SK-N-SH (cell line): ENCODE measurements around the gene SPECC1L. TPM values are rescaled to one million over a fixed set of nuclear protein-coding genes. Genes with fewer than 3 reads are reported as not detected.

Experiments used
- CTCF ChIA-PET: fragments of 300-600, 350-600 bp; formaldehyde crosslinking; extraction: SDS; loops from one replicate; lab custom pipeline; 2021; lab: Yijun Ruan, JAX
- POLR2A ChIA-PET: fragments of 350-600 bp; sonication (Branson Sonifier 250); formaldehyde crosslinking; extraction: SDS; loops from one replicate; lab custom pipeline; 2020; ENCODE audit warnings: antibody characterized with exemption, inconsistent platforms; lab: Yijun Ruan, JAX
- DNase-seq: peaks from one replicate; pipeline ENCODE4 v3.0.0; 2012
- H2AFZ ChIP-seq: fragments of 200-600 bp; sonication (generic); 2 replicates; pipeline ENCODE4 v1.8.1; 2016; ENCODE audit warnings: antibody characterized with exemption, mild to moderate bottlenecking, low read depth
- H3F3A ChIP-seq: fragments of 200-600 bp; sonication (generic); replicated peaks from 2 replicates; pipeline ENCODE3; 2016; ENCODE audit warnings: antibody characterized with exemption, mild to moderate bottlenecking; ENCODE audit not compliant: insufficient read depth
- H3K27ac ChIP-seq, 2 experiments: fragments of 200-500 bp in 1 of 2; fragments of 200-600 bp in 1 of 2; sonication (Bioruptor generic) in 1 of 2; sonication (generic), shearing (Covaris generic) in 1 of 2; 2 replicates each; pipeline versions ENCODE4 v1.5.1 to v1.6.1; 2014 to 2016; ENCODE audit warnings: low read depth in 2 of 2, inconsistent platforms in 1 of 2, low read length in 1 of 2, mild to moderate bottlenecking in 1 of 2, mixed read lengths in 1 of 2
- H3K27me3 ChIP-seq: fragments of 200-600 bp; sonication (generic), shearing (Covaris generic); 2 replicates; pipeline ENCODE4 v1.6.1; 2016; ENCODE audit warnings: mixed run types; ENCODE audit not compliant: insufficient read depth
- H3K36me3 ChIP-seq, 2 experiments: fragments of 200-500 bp in 1 of 2; fragments of 200-600 bp in 1 of 2; sonication (Bioruptor generic) in 1 of 2; sonication (generic) in 1 of 2; replicated peaks in 1 of 2; 2 replicates each; pipeline versions ENCODE3 to v1.5.1; 2014 to 2016; ENCODE audit warnings: low read length in 1 of 2, mild to moderate bottlenecking in 1 of 2; ENCODE audit not compliant: insufficient read depth in 2 of 2, control insufficient read depth in 1 of 2
- H3K4me1 ChIP-seq, 2 experiments: fragments of 200-500 bp in 1 of 2; fragments of 200-600 bp in 1 of 2; sonication (Bioruptor generic) in 1 of 2; sonication (generic), shearing (Covaris generic) in 1 of 2; 2 replicates each; pipeline versions ENCODE4 v1.5.1 to v1.6.1; 2014 to 2016; ENCODE audit warnings: low read depth in 1 of 2, low read length in 1 of 2, mixed run types in 1 of 2; ENCODE audit not compliant: insufficient read depth in 2 of 2, control insufficient read depth in 1 of 2
- H3K4me2 ChIP-seq: fragments of 200-600 bp; sonication (generic), shearing (Covaris generic); 2 replicates; pipeline ENCODE4 v1.6.1; 2017; ENCODE audit warnings: mixed run types
- H3K4me3 ChIP-seq, 2 experiments: fragments of 200-500 bp in 1 of 2; fragments of 200-600 bp in 1 of 2; sonication (Bioruptor generic) in 1 of 2; sonication (generic), shearing (Covaris generic) in 1 of 2; 2 replicates each; pipeline versions ENCODE4 v1.5.1 to v1.8.1; 2014 to 2016; ENCODE audit warnings: low read depth in 2 of 2, inconsistent platforms in 1 of 2, low read length in 1 of 2, mild to moderate bottlenecking in 1 of 2, mixed read lengths in 1 of 2, moderate library complexity in 1 of 2
- H3K79me2 ChIP-seq: fragments of 200-600 bp; sonication (generic); 2 replicates; pipeline ENCODE4 v1.8.1; 2017; ENCODE audit warnings: mild to moderate bottlenecking; ENCODE audit not compliant: insufficient read depth
- H3K9ac ChIP-seq: fragments of 200-600 bp; sonication (generic); 2 replicates; pipeline ENCODE4 v1.6.1; 2017; ENCODE audit warnings: mixed run types
- H3K9me2 ChIP-seq: fragments of 200-600 bp; sonication (generic); 2 replicates; pipeline ENCODE4 v1.6.1; 2017; ENCODE audit warnings: mixed run types
- H3K9me3 ChIP-seq: fragments of 200-600 bp; sonication (generic); 2 replicates; pipeline ENCODE4 v1.6.1; 2017; ENCODE audit warnings: mixed run types, mild to moderate bottlenecking, moderate library complexity
- H4K20me1 ChIP-seq: fragments of 200-600 bp; sonication (generic); 2 replicates; pipeline ENCODE4 v1.6.1; 2017; ENCODE audit warnings: mild to moderate bottlenecking, mixed run types; ENCODE audit not compliant: insufficient read depth
- ELF1 ChIP-seq: IDR thresholded peaks from 2 replicates; pipeline ENCODE4 v1.4.0; 2012
- FOXJ3 ChIP-seq: sonication (generic); formaldehyde crosslinking; IDR thresholded peaks from 2 replicates; pipeline ENCODE4 v1.5.1; 2020; ENCODE audit warnings: mild to moderate bottlenecking, missing genetic modification reagents
- FOXM1 ChIP-seq: IDR thresholded peaks from 2 replicates; pipeline ENCODE4 v1.4.0; 2012; ENCODE audit warnings: low read depth, mild to moderate bottlenecking
- MXI1 ChIP-seq: IDR thresholded peaks from 2 replicates; pipeline ENCODE4 v1.6.1; 2012; ENCODE audit warnings: mild to moderate bottlenecking, low read depth, low read length, improper control_type of control experiment
- NRF1 ChIP-seq: IDR thresholded peaks from 2 replicates; pipeline ENCODE4 v1.6.1; 2012; ENCODE audit warnings: low read depth, mild to moderate bottlenecking, low read length
- POLR2AphosphoS5 ChIP-seq: IDR thresholded peaks from 2 replicates; pipeline ENCODE4 v1.6.1; 2012; ENCODE audit warnings: low read depth, low read length
- RAD21 ChIP-seq: IDR thresholded peaks from 2 replicates; pipeline ENCODE4 v1.6.1; 2012; ENCODE audit warnings: mild to moderate bottlenecking, low read length
- SMC3 ChIP-seq: IDR thresholded peaks from 2 replicates; pipeline ENCODE4 v1.6.1; 2012; ENCODE audit warnings: low read depth, low read length, improper control_type of control experiment
- WGBS: methylation state at CpG from one replicate; pipeline ENCODE4 v1.1.6; 2017; ENCODE audit warnings: low lambda C conversion rate; 5-methylcytosine and 5-hydroxymethylcytosine counted together
- polyA plus RNA-seq, 3 experiments: library from polyadenylated mRNA; depleted of rRNA; stranded (reverse); fragments of >200 nt; gene quantifications; 2 replicates each; pipeline ENCODE4 v1.2.3, GENCODE V29; 2012
- TF ChIP-seq, protein P1 (sequence below): fragments of 200-600 bp; sonication (generic); IDR thresholded peaks from 2 replicates; pipeline ENCODE4 v1.6.1; 2017; ENCODE audit warnings: antibody characterized with exemption, mild to moderate bottlenecking, moderate library complexity
- TF ChIP-seq, protein P2 (sequence below): fragments of 150-350 bp; IDR thresholded peaks from 2 replicates; pipeline ENCODE4 v1.6.1; 2017; ENCODE audit warnings: antibody characterized with exemption, low read length, low read depth, borderline replicate concordance
- TF ChIP-seq, protein P3 (sequence below): IDR thresholded peaks from 2 replicates; pipeline ENCODE4 v1.4.0; 2012; ENCODE audit warnings: low read depth, borderline replicate concordance

SPECC1L gene
- polyA plus RNA-seq, 1 of the 3 experiments (the other 2 are of a cell fraction): 22.9 TPM

DNA sequence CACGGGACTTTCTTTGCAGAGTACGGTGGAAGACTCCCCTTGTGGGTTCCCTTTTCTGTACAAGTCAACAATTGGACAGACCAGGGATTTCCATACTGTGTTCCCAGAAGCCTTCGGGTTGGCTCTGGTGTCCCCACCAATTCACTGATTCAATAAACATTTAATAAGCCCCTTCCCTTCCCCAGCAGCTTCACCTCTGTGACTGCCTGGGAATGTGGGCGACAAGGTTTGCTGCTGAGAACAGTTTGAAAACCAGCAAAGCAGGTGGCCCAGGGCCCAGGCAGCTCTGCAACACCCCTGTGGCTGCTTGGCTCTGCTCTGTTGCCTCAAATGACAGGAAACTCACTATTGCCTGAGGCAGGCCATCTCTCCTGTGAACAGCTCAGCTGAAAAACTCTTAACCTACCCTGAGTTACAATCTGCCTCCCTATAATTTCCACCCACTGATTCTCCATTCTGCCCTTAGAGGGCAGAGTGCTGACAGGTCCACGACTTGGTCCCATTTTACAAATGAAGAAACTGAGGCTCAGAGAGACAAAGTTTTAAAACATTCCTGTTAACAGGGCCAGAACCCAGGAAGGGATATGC, 167.2 kb downstream of the SPECC1L start:
- DNase-seq: peak; percentile 60
- H3K4me2 ChIP-seq: no peak overlapping the region
- no peak overlapping the region for H2AFZ ChIP-seq
- ChIA-PET POLR2A (interaction anchor here (0.6 kb wide), 1 partner anchor 38 kb away, joined by 3 read pairs; no protein-coding TSS in a partner anchor), CTCF (interaction anchor here (0.7 to 5.0 kb wide), 9 partner anchors 8 to 113 kb away, joined by 3 to 29 read pairs (median 3); no protein-coding TSS in a partner anchor)
- H3K79me2 ChIP-seq: no peaks in the 10 kb centered on the region
- no peaks in the 10 kb centered on the region for H3F3A ChIP-seq
- H3K4me3 ChIP-seq: no peak overlapping the region
- peak overlapping the region in 1 of 2 experiments; percentile 1; a peak in 2 of 4 replicates for H3K27ac ChIP-seq
- H3K36me3 ChIP-seq: peaks cover 0 to 2% of the 10 kb centered on the region in 2 experiments
- H3K9ac ChIP-seq: no peak overlapping the region
- no peak for TF ChIP-seq FOXJ3 (CRISPR knock-in tag)
- TF ChIP-seq RAD21: peak; percentile 35
- TF ChIP-seq SMC3: peak; percentile 21; the same call in 1 of the 2 replicates
- TF ChIP-seq MXI1: no peak
- TF ChIP-seq, protein P1, sequence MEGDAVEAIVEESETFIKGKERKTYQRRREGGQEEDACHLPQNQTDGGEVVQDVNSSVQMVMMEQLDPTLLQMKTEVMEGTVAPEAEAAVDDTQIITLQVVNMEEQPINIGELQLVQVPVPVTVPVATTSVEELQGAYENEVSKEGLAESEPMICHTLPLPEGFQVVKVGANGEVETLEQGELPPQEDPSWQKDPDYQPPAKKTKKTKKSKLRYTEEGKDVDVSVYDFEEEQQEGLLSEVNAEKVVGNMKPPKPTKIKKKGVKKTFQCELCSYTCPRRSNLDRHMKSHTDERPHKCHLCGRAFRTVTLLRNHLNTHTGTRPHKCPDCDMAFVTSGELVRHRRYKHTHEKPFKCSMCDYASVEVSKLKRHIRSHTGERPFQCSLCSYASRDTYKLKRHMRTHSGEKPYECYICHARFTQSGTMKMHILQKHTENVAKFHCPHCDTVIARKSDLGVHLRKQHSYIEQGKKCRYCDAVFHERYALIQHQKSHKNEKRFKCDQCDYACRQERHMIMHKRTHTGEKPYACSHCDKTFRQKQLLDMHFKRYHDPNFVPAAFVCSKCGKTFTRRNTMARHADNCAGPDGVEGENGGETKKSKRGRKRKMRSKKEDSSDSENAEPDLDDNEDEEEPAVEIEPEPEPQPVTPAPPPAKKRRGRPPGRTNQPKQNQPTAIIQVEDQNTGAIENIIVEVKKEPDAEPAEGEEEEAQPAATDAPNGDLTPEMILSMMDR: peak; percentile 39
- peaks cover 10 to 92% of the 10 kb centered on the region in 2 experiments; a peak in 3 of 4 replicates for H3K4me1 ChIP-seq
- no peaks in the 10 kb centered on the region for H3K9me3 ChIP-seq
- no peaks in the 10 kb centered on the region for H4K20me1 ChIP-seq
- H3K9me2 ChIP-seq: no peaks in the 10 kb centered on the region
- 71% methylated on average over 4 of the region's 5 CpGs for WGBS
- no peaks in the 10 kb centered on the region for H3K27me3 ChIP-seq

DNA sequence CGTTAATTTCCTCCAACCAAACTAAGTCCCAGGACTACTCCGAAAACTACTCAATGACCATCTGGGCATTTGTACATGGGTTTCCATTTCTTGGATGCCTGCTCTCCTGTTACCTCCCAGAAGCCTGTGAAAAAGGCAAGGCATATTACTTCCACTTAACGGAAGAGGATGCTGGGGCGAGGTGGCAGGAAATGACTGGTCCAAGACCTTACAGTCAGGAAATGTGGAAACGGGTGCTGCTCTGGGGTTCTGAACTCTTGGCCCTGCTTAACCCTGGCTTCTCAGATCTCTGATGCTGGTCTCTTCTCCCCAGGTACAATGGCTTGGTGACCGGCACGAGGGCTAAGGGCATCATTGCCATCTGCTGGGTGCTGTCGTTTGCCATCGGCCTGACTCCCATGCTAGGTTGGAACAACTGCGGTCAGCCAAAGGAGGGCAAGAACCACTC, 169.7 kb downstream of the SPECC1L start:
- no peak overlapping the region for H3K9ac ChIP-seq
- H3K4me1 ChIP-seq: peaks cover 3 to 88% of the 10 kb centered on the region in 2 experiments; a peak in 3 of 4 replicates
- POLR2A ChIA-PET: interaction anchor here (1.1 kb wide), 1 partner anchor 37 kb away, joined by 4 read pairs; no protein-coding TSS in a partner anchor
- 91% methylated on average over 7 of the region's 10 CpGs for WGBS
- H3K27ac ChIP-seq: peak overlapping the region in 1 of 2 experiments; percentile 91; a peak in 2 of 4 replicates
- TF ChIP-seq ELF1: no peak
- TF ChIP-seq FOXM1: no peak
- TF ChIP-seq, protein P2, sequence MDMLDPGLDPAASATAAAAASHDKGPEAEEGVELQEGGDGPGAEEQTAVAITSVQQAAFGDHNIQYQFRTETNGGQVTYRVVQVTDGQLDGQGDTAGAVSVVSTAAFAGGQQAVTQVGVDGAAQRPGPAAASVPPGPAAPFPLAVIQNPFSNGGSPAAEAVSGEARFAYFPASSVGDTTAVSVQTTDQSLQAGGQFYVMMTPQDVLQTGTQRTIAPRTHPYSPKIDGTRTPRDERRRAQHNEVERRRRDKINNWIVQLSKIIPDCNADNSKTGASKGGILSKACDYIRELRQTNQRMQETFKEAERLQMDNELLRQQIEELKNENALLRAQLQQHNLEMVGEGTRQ: no peak
- TF ChIP-seq POLR2AphosphoS5: no peak
- TF ChIP-seq NRF1: no peak
- TF ChIP-seq, protein P3, sequence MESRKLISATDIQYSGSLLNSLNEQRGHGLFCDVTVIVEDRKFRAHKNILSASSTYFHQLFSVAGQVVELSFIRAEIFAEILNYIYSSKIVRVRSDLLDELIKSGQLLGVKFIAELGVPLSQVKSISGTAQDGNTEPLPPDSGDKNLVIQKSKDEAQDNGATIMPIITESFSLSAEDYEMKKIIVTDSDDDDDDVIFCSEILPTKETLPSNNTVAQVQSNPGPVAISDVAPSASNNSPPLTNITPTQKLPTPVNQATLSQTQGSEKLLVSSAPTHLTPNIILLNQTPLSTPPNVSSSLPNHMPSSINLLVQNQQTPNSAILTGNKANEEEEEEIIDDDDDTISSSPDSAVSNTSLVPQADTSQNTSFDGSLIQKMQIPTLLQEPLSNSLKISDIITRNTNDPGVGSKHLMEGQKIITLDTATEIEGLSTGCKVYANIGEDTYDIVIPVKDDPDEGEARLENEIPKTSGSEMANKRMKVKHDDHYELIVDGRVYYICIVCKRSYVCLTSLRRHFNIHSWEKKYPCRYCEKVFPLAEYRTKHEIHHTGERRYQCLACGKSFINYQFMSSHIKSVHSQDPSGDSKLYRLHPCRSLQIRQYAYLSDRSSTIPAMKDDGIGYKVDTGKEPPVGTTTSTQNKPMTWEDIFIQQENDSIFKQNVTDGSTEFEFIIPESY: no peak
- TF ChIP-seq, all 33 proteins: peak for 0
- H3K4me2 ChIP-seq: no peak overlapping the region
- DNase-seq: no peak
- no peaks in the 10 kb centered on the region for H3K9me3 ChIP-seq
- no peaks in the 10 kb centered on the region for H3K27me3 ChIP-seq
- CTCF ChIA-PET: interaction anchor here (2.2 kb wide), 1 partner anchor 10 kb away, joined by 11 read pairs; no protein-coding TSS in a partner anchor
- H3F3A ChIP-seq: no peaks in the 10 kb centered on the region
- peaks cover 0 to 2% of the 10 kb centered on the region in 2 experiments for H3K36me3 ChIP-seq
- no peaks in the 10 kb centered on the region for H3K79me2 ChIP-seq
- H3K9me2 ChIP-seq: no peaks in the 10 kb centered on the region
- H2AFZ ChIP-seq: no peak overlapping the region
- H4K20me1 ChIP-seq: no peaks in the 10 kb centered on the region
- no peak overlapping the region for H3K4me3 ChIP-seq
